Endothelial cell (in vitro differentiated cells): ENCODE results near the gene VSIG2. TPM values are rescaled to one million over a fixed set of nuclear protein-coding genes. Genes with fewer than 3 reads are reported as not detected.

Experiments used
- DNase-seq: peaks from one replicate; pipeline ENCODE4 v3.0.0; 2021; ENCODE audit warnings: low spot score
- H3K27ac Mint-ChIP-seq: one replicate; pipeline ENCODE4 v1.8.0; 2021; ENCODE audit warnings: mixed read lengths, inconsistent platforms; ENCODE audit not compliant: unreplicated experiment
- H3K27me3 Mint-ChIP-seq: one replicate; pipeline ENCODE4 v1.8.0; 2021; ENCODE audit warnings: mild to moderate bottlenecking, moderate library complexity, mixed read lengths, inconsistent platforms; ENCODE audit not compliant: unreplicated experiment
- H3K36me3 Mint-ChIP-seq: one replicate; pipeline ENCODE4 v1.8.0; 2021; ENCODE audit warnings: mild to moderate bottlenecking, low read depth, mixed read lengths, inconsistent platforms; ENCODE audit not compliant: unreplicated experiment
- H3K4me1 Mint-ChIP-seq: one replicate; pipeline ENCODE4 v1.8.0; 2021; ENCODE audit warnings: mild to moderate bottlenecking, mixed read lengths, inconsistent platforms; ENCODE audit not compliant: unreplicated experiment
- H3K4me3 Mint-ChIP-seq: one replicate; pipeline ENCODE4 v1.8.0; 2021; ENCODE audit warnings: mild to moderate bottlenecking, mixed read lengths, inconsistent platforms; ENCODE audit not compliant: unreplicated experiment
- H3K9me3 Mint-ChIP-seq: one replicate; pipeline ENCODE4 v1.8.0; 2021; ENCODE audit warnings: mixed read lengths, inconsistent platforms; ENCODE audit not compliant: unreplicated experiment
- total RNA-seq: library from RNA; stranded (reverse); fragmentation: NEBNext Ultra II Directional; extraction: Animal tissue kit (Norgen Biotek cat#: 25700); gene quantifications from one replicate; pipeline ENCODE4 v1.2.1, GENCODE V29; 2021; ENCODE audit not compliant: unreplicated experiment
- TF ChIP-seq, protein P1 (sequence below): fragments of 200-600 bp; sonication (generic); IDR thresholded peaks from one replicate; pipeline ENCODE4 v1.5.0; 2021; ENCODE audit warnings: antibody characterized with exemption; ENCODE audit not compliant: unreplicated experiment

VSIG2 gene
- total RNA-seq, 1 donor from 2014 or later: 8.6 TPM

- H3K27ac Mint-ChIP-seq: peak overlapping the region; percentile 88
- H3K27me3 Mint-ChIP-seq: peaks cover 7% of the 10 kb centered on the region
These were observed 46.9 kb upstream of the VSIG2 start for GRCh38 chr11:124798991-124799347.

GRCh38 chr11:124796312-124796711 is 44.3 kb upstream of the VSIG2 start:
- no peaks in the 10 kb centered on the region for H3K9me3 Mint-ChIP-seq
- TF ChIP-seq, protein P1, sequence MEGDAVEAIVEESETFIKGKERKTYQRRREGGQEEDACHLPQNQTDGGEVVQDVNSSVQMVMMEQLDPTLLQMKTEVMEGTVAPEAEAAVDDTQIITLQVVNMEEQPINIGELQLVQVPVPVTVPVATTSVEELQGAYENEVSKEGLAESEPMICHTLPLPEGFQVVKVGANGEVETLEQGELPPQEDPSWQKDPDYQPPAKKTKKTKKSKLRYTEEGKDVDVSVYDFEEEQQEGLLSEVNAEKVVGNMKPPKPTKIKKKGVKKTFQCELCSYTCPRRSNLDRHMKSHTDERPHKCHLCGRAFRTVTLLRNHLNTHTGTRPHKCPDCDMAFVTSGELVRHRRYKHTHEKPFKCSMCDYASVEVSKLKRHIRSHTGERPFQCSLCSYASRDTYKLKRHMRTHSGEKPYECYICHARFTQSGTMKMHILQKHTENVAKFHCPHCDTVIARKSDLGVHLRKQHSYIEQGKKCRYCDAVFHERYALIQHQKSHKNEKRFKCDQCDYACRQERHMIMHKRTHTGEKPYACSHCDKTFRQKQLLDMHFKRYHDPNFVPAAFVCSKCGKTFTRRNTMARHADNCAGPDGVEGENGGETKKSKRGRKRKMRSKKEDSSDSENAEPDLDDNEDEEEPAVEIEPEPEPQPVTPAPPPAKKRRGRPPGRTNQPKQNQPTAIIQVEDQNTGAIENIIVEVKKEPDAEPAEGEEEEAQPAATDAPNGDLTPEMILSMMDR: no peak
- no peak overlapping the region for H3K27ac Mint-ChIP-seq
- no peak for DNase-seq
- H3K4me1 Mint-ChIP-seq: peaks cover 22% of the 10 kb centered on the region
- H3K27me3 Mint-ChIP-seq: peaks cover 7% of the 10 kb centered on the region
- no peaks in the 10 kb centered on the region for H3K36me3 Mint-ChIP-seq
- no peak overlapping the region for H3K4me3 Mint-ChIP-seq

More at GRCh38 chr11:124798991-124799347, 46.9 kb upstream of the VSIG2 start:
- DNase-seq: peak; percentile 24
- Mint-ChIP-seq H3K36me3 (no peaks in the 10 kb centered on the region), H3K4me1 (peaks cover 28% of the 10 kb centered on the region), H3K4me3 (peak overlapping the region; percentile 92), H3K9me3 (no peaks in the 10 kb centered on the region)
- TF ChIP-seq, protein P1: no peak

- DNase-seq: peak; percentile 35
- no peaks in the 10 kb centered on the region for H3K36me3 Mint-ChIP-seq
- H3K4me3 Mint-ChIP-seq: no peak overlapping the region
- no peaks in the 10 kb centered on the region for H3K27me3 Mint-ChIP-seq
- no peak overlapping the region for H3K27ac Mint-ChIP-seq
- peaks cover 14% of the 10 kb centered on the region for H3K4me1 Mint-ChIP-seq
- TF ChIP-seq, protein P1: peak; percentile 66
- no peaks in the 10 kb centered on the region for H3K9me3 Mint-ChIP-seq
These were observed 41.6 kb upstream of the VSIG2 start for GRCh38 chr11:124793466-124794278.

DNA sequence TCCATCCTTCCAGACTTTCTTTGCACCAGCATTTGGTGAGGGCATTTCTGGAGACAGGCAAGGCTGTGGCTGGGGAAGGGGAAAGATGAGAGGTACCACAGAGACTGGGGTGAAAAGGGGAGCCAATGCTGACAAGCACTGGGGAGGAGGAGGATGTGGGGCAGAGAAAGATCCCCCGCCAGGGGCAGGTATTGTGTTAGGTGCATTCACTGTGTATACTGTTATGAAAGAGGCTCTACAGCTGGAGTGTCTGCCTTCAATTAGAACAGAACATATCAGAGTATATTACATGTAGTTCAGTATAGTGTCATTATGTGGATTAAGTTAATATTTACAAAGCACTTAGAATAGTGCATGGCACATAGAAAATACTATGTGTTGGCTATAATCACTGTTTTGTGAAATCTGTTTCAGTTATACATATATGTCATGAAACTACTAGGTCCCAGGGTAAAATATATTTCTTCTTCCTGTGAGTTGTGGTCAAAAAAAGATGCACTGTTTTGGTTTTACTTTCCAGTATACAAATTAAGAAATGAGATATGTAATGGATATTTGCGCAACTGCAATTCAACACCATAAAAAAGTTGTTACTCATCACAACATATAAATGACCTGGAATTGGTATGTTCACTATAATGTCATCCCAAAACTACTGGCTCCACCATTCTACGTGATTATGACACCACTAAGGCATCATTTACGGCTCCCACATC is 39.7 kb upstream of the VSIG2 start:
- Mint-ChIP-seq H3K27me3 (no peaks in the 10 kb centered on the region), H3K36me3 (no peaks in the 10 kb centered on the region), H3K27ac (no peak overlapping the region), H3K4me3 (no peak overlapping the region), H3K9me3 (no peaks in the 10 kb centered on the region), H3K4me1 (peaks cover 5% of the 10 kb centered on the region)
- TF ChIP-seq, protein P1: no peak
- DNase-seq: no peak

DNA sequence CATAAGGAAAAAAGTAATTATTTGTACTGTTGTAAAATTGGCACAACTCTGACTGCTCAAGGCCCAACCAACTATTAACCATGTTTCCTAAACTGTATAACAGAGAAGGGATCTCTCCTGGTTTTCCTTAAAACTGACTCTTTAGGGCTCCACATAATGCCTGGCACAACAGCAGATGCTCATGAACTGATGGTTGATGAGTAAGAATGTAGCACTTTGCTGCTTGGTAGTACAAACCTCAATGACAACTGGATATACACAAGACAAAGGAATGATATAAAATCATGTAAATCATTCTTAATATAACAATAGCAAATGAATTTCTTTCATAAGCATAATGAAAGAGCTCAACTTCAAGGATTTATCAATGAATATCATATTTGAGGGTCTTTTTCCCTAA is 36.5 kb upstream of the VSIG2 start:
- no peaks in the 10 kb centered on the region for H3K9me3 Mint-ChIP-seq
- TF ChIP-seq, protein P1: no peak
- no peak overlapping the region for H3K4me3 Mint-ChIP-seq
- H3K27me3 Mint-ChIP-seq: no peaks in the 10 kb centered on the region
- no peak overlapping the region for H3K27ac Mint-ChIP-seq
- DNase-seq: no peak
- H3K4me1 Mint-ChIP-seq: peaks cover 5% of the 10 kb centered on the region
- no peaks in the 10 kb centered on the region for H3K36me3 Mint-ChIP-seq
